Activated T-cell treated with anti-CD3 and anti-CD28 coated beads for 24 hours (primary cell): Measurements from ENCODE around the gene PARK7.

Experiments
- DNase-seq: peaks from one replicate; pipeline ENCODE4 v3.0.0-alpha.2; 2020; ENCODE audit warnings: low read depth

Gene PARK7

GRCh38 chr1:8010080-8010664 is 48.7 kb downstream of the PARK7 start:
- DNase-seq: no peak

- DNase-seq: no peak
These were observed 49.5 kb downstream of the PARK7 start for GRCh38 chr1:8011016-8011415.

DNA sequence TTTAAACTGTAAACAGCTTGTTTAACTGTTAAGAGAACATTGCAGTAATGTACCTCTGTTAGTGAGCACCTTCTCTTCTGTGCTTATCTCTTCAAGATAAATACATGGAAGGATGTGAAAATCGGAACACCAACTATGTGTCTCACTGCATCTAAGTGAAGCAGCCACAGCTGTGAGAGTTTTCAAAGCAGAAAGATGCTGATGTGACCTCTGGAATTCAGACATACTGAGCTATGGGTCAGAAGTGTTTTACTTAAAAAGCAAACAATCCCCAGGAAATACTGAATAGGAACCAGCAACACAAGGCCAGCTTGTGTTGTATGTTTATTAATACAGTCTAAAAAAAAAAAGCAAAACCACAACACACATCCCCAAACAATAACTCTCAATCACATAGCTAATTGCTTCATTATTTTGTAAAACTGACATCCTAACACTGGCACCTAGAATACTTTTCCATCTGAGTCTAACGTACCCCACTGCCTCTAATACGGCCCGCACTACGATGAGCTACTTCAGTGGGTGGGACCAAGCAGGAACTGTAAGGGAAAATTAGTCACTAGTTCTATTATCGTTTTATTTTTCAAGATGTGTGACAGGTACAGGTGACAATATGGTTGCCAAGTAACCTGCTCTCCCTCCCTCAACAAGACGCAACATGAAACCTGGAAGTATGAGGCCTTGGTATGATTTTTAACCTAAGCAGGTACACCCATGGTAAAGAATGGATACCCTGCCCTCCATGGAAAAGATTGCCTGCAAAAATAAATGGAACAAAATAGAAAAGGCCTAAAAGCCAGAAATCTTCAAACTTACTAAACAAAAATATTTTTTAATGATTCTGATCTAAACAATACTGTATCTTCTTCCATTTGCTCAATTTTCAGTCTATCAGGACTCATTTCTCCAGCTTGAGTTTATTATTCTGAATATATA is 50.7 kb downstream of the PARK7 start:
- DNase-seq: no peak

GRCh38 chr1:8012955-8013354 is 51.4 kb downstream of the PARK7 start:
- no peak for DNase-seq

- DNase-seq: no peak
These were observed 51.9 kb downstream of the PARK7 start for GRCh38 chr1:8013399-8013798.

- no peak for DNase-seq
These were observed 52.3 kb downstream of the PARK7 start for GRCh38 chr1:8013800-8014199.

DNA sequence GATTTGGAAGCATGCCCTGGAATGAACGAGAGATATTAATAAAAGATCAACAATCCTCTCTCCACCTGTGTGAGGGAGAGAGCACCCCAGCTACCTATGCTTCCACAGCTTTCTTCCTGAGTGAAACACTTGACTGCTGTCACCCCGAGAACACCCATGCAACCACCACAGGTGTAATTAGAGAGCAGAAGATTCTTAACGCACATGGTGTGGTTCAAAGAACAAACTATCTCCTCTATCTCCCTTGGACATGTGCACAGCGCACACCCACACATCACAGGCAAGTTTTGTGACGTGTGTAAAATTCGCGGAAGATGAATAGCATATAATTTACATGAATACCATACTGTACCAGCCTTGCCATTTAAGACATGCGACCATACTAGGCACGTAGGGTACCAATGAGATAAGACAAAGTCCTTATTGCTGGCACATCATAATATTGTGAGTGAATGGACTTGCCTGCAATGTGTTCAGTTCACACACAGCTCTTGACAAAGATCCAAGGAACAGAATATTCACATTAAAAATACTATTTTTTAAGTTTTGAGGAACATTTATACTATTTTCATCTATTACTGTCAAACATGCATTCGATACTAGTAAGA is 53.0 kb downstream of the PARK7 start:
- no peak for DNase-seq

GRCh38 chr1:8015036-8015808 is 53.7 kb downstream of the PARK7 start:
- DNase-seq: peak; percentile 30

DNA sequence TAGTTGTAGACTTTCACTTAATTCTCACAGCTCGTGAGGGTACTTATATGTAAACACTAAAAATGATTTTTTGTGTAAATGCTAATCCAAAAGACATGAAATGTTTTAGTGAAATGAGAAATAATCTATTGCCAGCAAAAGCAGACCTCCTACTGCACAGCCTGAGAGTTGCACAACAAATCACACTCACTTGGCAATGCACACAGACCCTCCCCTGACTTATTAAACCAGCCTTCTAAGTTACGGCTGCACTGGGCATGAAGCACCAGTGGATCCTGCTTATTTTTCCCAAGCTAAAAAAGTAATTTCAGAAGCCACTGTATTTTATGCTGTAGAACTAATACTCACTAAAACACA is 54.3 kb downstream of the PARK7 start:
- no peak for DNase-seq

DNA sequence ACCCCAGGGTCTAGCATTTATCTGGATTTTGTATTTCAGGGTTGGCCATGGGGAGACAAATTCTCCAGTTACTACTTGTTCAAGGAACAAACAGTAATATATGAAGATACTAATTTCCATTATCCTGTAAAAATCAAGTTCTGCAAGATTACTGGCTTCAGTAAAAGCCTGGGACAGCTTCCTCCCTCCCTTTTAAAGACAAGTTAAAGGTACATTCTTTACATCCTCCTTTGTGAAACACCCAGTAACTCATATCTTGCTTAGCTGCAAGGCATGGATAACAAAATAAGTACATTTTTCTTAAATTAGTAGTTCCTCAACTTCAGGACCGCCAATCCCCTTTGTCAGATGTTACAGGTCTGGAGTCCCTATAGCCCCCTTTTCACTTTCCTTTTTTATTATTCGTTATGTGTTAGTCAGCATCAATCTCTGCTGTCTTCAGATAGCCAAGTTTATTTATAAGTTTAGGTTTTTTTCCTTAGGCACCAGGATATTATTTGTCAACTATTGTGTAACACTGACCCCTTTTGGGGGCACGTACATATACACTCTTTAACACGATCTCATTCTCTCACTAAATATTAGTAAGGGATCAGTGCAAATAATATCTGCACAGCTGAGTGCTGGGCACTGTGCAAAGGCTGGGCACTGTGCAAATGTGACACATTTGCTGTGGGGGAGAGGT is 54.8 kb downstream of the PARK7 start:
- no peak for DNase-seq

GRCh38 chr1:8016895-8017241 is 55.4 kb downstream of the PARK7 start:
- no peak for DNase-seq

DNA sequence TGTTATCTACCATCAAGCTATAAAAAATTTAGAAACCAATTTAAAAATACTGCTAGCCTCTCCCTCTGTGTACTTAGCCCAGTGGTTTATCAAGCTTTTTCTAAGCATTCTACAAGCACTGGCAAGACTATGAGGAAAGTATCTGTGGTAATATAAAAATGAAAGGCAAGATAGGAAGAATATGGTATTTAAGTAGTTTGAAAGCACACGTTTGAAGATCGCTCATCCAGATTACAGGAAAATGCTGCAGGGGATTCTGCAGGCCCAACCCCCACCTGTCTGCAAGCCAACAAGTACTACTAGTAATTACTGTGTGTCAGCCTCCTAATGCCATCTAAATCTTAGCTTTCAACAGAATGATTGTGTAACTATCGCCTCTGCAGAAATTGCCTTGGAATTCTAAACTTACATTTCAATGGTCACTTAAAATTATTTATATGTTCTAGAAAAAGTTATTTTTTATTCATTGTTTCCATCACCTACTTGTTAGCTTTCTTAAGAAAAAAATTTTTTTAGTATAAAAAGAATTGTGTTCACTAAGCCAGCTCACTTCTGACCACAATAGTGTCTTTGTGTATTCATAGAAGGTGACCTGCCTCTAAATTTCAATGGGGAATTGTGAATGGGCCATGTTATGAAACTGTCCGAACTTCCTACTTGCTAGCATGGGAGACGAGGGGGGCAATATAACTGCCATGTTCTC is 56.1 kb downstream of the PARK7 start:
- no peak for DNase-seq

- DNase-seq: no peak
These were observed 57.1 kb downstream of the PARK7 start for GRCh38 chr1:8018492-8019228.

DNA sequence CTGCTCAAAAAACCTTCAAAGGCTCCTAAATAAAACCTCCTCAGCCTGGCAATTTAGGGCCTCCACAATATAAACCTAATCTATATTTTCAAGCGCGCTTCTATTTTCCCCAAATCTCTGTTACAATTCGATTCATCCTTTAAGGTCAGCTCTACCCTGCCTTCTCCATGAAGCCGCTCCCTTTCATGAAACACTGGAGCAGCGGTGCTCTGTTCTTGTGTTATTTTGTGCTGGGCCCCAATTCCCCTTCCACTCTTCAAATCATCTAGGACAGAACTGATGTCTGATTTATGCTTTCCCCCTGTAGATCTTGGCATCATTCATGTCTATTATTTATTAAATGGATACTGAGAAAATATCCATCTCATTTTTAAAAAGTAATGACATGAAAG is 57.7 kb downstream of the PARK7 start:
- no peak for DNase-seq

- no peak for DNase-seq
These were observed 58.5 kb downstream of the PARK7 start for GRCh38 chr1:8020032-8020431.

DNA sequence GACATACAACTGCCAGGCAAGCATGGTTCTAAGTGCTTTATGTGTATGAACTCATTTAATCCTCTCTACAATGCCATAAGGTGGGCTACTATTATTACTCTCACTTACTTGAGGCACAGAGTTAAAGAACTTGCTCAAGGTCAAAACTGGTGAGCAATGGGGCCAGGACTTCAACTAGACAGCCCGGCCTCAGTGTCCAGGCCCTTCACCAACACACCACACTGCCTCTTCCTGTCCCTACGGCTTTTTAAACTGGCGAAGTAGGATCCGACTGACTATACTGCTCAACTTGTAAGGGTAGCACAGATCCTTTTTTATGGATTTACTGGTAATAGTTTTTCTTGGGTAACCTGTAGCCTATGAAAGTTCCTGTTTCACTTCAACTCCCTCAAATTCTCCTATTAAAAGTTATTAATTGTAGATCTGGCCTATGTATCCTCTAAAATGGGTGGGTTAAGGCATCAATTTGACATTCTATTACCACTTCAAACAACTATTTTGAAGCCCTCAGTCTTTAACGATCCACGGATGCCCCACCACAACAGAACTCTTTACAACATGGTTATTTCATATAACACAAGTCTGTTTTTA is 60.3 kb downstream of the PARK7 start:
- no peak for DNase-seq

- no peak for DNase-seq
These were observed 61.1 kb downstream of the PARK7 start for GRCh38 chr1:8022395-8023286.

GRCh38 chr1:8023287-8023994 is 61.9 kb downstream of the PARK7 start:
- DNase-seq: no peak

DNA sequence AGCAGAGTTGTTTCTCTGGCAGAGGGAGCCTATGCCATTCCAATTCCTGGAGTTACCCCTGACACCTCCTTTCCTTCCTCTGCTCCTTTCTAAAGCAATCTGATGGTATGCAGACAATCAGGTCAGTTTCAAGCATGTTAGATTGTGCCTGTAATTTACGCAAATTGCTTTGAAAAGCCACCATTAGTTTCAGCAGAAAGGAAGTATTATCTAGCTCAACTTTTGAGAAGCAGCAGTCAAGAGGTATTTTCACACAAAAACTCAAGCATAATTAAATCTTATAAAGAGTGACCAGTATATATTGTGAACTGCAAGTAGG is 62.4 kb downstream of the PARK7 start:
- no peak for DNase-seq
